DMS53 (cell line): ENCODE measurements around the gene SCRT2.

Experiments
- DNase-seq: peaks from one replicate; lab custom pipeline; 2025; lab: John Stamatoyannopoulos, UW

Gene SCRT2

GRCh38 chr20:634148-634925 is 41.3 kb downstream of the SCRT2 start:
- no peak for DNase-seq

DNA sequence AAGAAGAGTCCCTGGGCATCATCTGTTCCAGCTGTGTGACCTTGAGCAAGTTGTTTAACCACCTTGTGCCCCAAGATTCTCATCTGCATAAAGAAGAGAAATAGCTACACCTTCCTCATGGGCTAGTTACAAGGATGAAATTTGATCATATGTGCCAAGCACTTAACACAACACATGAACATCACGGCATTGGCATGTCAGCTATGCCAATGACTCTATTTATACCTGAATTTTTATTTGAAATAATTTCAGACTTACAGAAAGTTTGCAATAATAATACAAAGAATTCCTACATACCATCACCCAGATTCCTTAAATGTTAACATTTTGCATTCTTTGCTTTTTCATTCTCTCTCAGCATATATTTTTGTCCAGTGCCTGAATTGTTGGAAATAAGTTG is 44.5 kb downstream of the SCRT2 start:
- no peak for DNase-seq

DNA sequence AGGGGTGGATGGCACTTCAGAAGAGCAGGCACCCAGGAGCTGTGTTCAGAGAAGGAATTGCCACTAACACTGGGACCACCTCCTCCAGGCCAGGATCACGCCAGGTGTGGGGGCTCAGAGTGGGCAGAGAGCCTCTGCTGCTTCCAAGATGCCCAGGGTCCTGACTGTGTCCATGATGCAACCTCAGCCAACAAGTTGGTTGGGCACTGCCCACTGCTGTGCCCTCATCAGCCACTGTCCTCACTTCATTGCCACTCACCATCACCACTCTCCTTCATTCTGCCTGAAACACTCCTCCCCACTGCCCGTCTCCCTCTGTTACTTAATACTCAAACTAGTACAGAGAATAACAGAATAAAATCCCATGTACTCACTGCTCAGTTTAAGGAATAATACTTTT is 49.0 kb downstream of the SCRT2 start:
- no peak for DNase-seq

DNA sequence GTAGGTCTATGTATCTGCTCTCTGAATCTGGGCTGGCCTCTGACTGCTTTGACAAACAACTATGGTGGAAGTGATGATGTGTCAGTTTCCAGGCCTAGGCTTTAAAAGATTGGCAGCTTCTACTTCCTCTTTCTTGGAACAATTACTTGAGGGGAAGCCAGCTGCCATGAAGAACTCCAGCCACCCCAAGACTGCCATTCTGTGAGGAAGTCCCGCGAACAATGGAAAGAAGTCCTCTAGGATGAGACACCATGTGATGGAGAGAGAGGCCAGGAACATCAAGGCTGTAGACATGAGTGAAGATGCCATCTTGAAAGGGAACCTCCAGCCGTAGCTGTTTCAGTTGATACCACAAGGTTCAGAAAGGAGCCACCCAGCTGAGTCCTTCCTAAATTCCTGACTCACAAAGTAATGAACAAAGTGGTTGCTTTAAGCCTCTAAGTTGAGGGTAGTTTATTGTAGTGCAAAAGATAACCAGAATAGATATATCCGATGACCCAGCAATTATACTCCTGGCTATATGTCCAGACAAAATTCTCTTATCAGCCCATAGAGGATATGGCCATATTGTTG is 50.2 kb downstream of the SCRT2 start:
- no peak for DNase-seq

- DNase-seq = no peak
Measured at GRCh38 chr20:623704-624103, 51.9 kb downstream of the SCRT2 start.

- no peak for DNase-seq
Measured at GRCh38 chr20:623021-623420, 52.6 kb downstream of the SCRT2 start.

DNA sequence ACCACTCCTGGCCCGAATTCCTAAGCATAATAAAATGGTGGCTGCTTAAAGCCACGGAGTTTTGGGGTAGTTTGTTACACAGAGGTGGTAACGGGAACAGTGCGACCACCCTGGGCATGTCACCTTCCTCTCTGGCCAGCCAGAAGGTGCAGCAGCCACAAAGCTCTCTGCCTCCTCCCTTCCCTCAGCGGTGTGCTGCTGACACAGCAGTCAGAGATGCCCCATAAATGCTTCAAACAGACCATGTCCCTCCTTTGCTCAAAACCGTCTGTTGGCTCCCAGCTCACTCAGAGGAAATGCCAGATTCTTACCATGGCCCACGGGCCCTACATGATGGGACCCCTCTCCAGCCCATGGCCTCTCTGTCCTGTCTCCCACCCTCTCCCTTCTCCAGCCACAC is 53.4 kb downstream of the SCRT2 start:
- DNase-seq = no peak

- DNase-seq = no peak
Measured at GRCh38 chr20:621125-621756, 54.4 kb downstream of the SCRT2 start.

GRCh38 chr20:620246-620645 is 55.4 kb downstream of the SCRT2 start:
- no peak for DNase-seq

- no peak for DNase-seq
Measured at GRCh38 chr20:618980-619379, 56.6 kb downstream of the SCRT2 start.

DNA sequence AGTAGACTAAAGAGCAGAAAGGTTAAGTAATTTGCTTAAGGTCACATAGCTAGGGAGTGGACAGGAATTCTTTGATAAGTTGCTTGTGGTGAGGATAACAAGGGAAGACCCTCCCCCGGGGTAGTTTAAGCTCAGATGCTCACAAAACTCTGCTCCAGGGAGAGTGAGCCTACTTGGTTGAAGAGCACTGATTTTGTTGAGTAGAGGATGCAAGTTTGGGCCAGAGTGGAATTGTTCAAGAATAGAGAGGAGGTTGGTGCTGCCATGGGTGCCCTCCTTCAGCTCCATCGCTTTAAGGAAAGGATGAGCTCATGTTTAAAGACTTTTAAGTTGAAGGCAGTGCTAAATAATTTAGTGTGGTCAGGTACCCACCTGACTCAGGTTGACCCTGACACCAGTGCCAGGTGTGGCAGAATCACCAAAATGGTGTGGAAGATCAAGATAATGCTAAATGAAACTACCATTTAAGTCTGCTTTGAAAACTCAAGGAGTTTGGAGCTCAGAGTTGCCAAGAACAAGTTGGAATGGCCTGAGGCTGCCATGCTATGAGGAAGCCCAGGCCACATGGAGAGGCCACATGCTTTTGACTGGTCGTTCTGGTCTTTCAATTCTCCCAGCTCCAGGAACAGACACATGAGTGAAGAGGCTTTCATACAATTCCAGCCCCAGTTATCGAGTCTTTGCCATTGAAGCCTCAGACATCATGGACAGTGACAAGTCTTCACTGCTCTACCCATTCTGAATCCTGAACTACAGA is 57.5 kb downstream of the SCRT2 start:
- DNase-seq = no peak

DNA sequence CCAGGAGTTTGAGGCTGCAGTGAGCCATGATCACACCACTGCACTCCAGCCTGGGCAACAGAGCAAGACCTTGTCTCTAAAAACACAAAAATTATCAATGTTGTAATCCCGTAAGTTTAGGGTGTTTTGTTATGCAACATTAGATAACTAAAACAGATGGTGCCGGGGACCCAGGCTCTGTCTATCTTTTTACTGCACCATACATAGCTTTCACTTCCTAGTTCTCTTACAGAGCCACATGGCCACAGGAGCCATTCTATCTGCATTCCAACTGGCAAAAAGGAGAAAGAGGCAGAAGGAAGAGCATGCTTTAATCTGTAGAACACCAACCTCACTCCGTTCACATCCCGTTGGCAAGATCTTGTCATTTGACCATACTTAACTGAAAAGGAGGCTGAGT is 60.1 kb downstream of the SCRT2 start:
- DNase-seq = no peak

DNA sequence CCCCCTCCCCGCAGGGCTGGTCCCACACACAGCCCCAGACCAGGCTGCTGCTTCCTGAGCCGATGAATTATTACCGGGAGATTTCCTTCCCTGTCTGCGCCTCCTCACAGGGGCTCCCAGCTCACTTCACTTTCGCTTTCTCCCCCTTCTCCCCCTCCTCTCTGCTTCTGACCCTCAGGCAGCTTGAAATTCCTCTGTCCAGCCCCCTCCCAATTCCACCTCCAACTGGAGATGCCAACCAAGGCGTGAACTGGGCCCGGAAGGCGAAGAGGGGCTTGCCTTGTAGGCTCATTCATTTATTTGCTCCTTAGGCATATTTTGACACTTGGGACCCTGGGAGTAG is 63.8 kb downstream of the SCRT2 start:
- DNase-seq = no peak
